ENCODE measurements around the gene MEIS3.

Gene MEIS3

DNA sequence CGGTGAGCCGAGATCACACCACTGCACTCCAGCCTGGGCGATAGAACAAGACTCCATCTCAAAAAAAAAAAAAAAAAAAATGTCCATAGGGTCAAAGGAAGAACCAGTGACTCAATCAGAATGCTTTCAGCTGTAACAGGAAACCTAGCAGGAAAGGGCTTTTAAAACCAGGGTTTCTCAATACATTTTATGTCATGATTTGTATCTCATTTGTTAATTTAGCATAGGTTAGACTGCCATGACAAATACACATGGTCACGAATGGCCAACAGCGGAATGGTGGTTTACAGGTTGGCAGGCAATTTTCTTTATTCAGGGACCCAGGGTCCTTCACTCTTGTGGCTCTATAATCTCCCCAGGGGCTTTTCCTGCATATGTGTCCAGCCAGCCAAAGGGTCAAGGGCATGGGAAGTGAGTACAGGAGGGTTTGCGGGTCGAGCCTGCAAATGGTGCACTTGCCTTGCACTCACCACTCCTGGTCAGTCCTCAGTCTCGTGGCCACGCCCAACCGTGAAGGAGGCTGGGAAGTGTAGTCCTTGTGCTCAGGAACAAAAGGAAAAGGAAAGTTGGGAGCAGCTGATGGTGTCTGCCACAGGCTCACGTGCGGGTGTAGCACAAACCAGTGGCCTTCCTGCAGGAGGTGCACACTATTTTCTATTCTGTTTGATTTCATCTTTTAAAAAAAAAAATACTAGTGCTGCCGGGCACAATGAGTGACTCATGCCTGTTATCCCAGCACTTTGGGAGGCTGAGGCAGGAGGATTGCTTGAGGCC, 55.4 kb downstream of the MEIS3 start:
- no peak overlapping the region for H3K4me3 ChIP-seq (ENCODE audit: low read depth, low read length)
- TF ChIP-seq MYC (IDR thresholded peaks at IDR 0.05; ENCODE audit: low read depth, low read length), result no peak
- DNase-seq (ENCODE audit: low read depth), result peak; percentile 68

DNA sequence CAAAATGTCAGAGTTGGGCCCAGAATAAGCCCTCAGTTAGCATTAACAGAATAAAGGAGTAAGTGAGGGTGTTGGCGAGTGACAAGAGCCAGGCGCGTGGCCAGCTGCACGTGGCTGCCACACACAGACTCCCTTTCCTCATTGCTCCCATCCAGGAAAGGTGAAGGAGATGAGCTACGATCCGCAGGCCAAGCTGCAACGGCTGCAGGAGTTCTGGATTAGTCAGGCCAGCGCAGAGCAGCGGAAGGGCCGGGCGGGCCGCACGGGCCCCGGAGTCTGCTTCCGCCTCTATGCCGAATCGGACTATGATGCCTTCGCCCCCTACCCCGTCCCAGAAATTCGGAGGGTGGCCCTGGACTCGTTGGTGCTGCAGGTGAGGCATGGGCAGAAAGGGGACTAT, 57.0 kb downstream of the MEIS3 start:
- TF ChIP-seq MYC (IDR thresholded peaks at IDR 0.05; ENCODE audit: low read depth, low read length) (no peak), POLR2A (IDR thresholded peaks at IDR 0.05; ENCODE audit: extremely low read depth, insufficient read length) (no peak)
- TF ChIP-seq, protein P1, sequence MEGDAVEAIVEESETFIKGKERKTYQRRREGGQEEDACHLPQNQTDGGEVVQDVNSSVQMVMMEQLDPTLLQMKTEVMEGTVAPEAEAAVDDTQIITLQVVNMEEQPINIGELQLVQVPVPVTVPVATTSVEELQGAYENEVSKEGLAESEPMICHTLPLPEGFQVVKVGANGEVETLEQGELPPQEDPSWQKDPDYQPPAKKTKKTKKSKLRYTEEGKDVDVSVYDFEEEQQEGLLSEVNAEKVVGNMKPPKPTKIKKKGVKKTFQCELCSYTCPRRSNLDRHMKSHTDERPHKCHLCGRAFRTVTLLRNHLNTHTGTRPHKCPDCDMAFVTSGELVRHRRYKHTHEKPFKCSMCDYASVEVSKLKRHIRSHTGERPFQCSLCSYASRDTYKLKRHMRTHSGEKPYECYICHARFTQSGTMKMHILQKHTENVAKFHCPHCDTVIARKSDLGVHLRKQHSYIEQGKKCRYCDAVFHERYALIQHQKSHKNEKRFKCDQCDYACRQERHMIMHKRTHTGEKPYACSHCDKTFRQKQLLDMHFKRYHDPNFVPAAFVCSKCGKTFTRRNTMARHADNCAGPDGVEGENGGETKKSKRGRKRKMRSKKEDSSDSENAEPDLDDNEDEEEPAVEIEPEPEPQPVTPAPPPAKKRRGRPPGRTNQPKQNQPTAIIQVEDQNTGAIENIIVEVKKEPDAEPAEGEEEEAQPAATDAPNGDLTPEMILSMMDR (IDR thresholded peaks at IDR 0.05; ENCODE audit: low read depth, low read length), result no peak
- no peak for DNase-seq (ENCODE audit: low read depth)
- no peak overlapping the region for H3K4me3 ChIP-seq (ENCODE audit: low read depth, low read length)

DNA sequence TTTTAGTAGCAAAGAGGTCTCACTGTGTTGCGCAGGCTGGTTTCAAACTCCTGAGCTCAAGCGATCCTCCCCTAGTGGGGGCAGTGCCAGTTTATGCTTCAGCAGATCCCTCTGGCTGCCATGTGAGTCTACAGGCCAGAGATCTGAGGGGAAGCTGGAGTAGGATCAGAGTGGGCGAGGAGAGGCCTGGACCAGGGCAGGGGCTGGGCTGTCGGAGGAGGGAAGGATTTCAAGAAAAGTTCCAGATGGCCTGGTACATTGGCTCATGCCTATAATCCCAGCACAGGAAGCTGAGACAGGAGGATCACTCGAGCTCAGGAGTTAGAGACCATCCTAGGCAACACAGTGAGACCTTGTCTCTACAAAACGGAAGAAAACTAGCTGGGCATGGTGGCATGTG, 60.4 kb downstream of the MEIS3 start:
- H3K4me3 ChIP-seq (ENCODE audit: low read depth, low read length), result no peak overlapping the region
- DNase-seq (ENCODE audit: low read depth), result no peak
- TF ChIP-seq, protein P1 (IDR thresholded peaks at IDR 0.05; ENCODE audit: low read depth, low read length), result no peak
- TF ChIP-seq POLR2A (IDR thresholded peaks at IDR 0.05; ENCODE audit: extremely low read depth, insufficient read length) (no peak), MYC (IDR thresholded peaks at IDR 0.05; ENCODE audit: low read depth, low read length) (no peak)
- TF ChIP-seq, protein P2, sequence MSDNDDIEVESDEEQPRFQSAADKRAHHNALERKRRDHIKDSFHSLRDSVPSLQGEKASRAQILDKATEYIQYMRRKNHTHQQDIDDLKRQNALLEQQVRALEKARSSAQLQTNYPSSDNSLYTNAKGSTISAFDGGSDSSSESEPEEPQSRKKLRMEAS (IDR thresholded peaks at IDR 0.05; ENCODE audit: low read depth, low read length), result no peak

DNA sequence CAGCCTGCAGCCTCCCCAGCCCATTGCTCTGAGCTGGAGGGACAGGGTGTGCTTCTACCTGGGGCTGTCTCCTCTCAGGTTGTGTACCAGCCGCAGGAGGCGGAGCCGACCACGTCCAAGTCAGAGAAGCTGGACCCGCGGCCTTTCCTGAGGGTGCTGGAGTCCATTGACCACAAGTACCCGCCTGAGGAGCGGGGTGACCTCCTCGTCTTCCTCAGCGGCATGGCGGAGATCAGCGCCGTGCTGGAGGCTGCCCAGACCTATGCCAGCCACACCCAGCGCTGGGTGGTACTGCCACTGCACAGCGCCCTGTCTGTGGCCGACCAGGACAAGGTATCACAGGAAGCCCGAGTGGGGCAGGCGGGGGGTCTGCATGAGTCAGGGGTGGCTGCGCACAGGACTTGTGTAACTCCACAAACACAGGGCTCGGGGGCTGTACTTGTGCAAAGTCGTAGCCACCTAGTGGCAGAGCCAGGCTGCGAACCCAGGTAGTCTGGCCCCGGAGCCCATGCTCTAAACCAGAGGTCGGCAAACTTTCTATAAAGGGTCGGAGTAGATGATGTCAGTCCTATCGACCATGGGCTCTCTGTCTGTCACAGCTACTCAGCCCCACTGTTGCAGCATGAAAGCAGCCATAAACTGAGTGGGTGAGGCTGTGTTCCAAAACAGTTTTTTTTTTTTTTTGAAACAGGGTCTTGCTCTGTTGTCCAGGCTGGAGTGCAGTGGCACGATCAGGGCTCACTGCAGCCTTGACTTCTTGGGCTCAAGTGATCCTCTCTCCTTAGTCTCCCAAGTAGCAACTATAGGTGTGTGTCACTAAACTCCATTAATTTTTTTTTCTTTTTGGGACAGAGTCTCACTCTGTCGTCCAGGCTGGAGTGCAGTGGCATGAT, 61.3 kb downstream of the MEIS3 start:
- DNase-seq (ENCODE audit: low read depth), result peak; percentile 78

DNA sequence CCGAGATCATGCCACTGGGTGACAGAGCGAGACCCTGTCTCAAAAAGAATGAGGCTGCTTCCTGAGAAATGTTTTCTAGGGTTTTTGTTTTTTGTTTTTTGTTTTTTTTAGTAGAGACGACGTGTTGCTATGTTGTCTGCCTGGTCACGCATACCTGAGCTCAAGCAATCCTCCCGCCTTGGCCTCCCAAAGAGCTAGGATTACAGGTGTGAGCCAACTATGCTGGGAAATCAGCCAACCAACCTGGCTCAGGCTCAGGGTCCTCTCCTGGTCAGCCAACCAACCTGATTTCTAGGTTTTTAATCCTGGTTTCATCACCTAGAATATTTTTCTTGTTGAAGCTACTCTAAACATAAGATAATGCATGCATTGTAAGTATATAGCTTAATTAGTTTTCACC, 62.4 kb downstream of the MEIS3 start:
- no peak overlapping the region for H3K4me3 ChIP-seq (ENCODE audit: low read depth, low read length)
- TF ChIP-seq POLR2A (IDR thresholded peaks at IDR 0.05; ENCODE audit: extremely low read depth, insufficient read length), result no peak
- TF ChIP-seq, protein P1 (IDR thresholded peaks at IDR 0.05; ENCODE audit: low read depth, low read length), result no peak
- TF ChIP-seq MYC (IDR thresholded peaks at IDR 0.05; ENCODE audit: low read depth, low read length), result no peak
- TF ChIP-seq, protein P2 (IDR thresholded peaks at IDR 0.05; ENCODE audit: low read depth, low read length), result no peak
- no peak for DNase-seq (ENCODE audit: low read depth)

More for the DNA sequence above, 61.3 kb downstream of the MEIS3 start:
- TF ChIP-seq MYC (IDR thresholded peaks at IDR 0.05; ENCODE audit: low read depth, low read length), result no peak
- TF ChIP-seq, protein P1 (IDR thresholded peaks at IDR 0.05; ENCODE audit: low read depth, low read length), result peak; percentile 77
- TF ChIP-seq, protein P2 (IDR thresholded peaks at IDR 0.05; ENCODE audit: low read depth, low read length), result no peak
- no peak for TF ChIP-seq POLR2A (IDR thresholded peaks at IDR 0.05; ENCODE audit: extremely low read depth, insufficient read length)
- no peak overlapping the region for H3K4me3 ChIP-seq (ENCODE audit: low read depth, low read length)

DNA sequence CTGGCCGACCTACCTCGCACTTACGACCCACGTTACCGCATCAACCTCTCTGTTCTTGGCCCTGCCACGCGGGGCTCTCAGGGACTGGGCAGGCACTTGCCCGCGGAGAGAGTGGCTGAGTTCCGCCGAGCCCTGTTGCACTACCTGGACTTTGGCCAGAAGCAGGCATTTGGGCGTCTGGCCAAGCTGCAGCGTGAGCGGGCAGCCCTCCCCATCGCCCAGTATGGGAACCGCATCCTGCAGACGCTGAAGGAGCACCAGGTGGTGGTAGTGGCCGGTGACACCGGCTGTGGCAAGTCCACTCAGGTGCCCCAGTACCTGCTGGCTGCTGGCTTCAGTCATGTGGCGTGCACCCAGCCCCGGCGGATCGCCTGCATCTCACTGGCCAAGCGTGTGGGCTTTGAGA, 66.0 kb downstream of the MEIS3 start:
- DNase-seq (ENCODE audit: low read depth), result no peak
- TF ChIP-seq POLR2A (IDR thresholded peaks at IDR 0.05; ENCODE audit: extremely low read depth, insufficient read length) (no peak), MYC (IDR thresholded peaks at IDR 0.05; ENCODE audit: low read depth, low read length) (no peak)
- TF ChIP-seq, protein P1 (IDR thresholded peaks at IDR 0.05; ENCODE audit: low read depth, low read length), result no peak
- TF ChIP-seq, protein P2 (IDR thresholded peaks at IDR 0.05; ENCODE audit: low read depth, low read length), result no peak
- H3K4me3 ChIP-seq (ENCODE audit: low read depth, low read length), result no peak overlapping the region
